GM12878 (cell line): ENCODE results near the gene C4BPB. TPM values are rescaled to one million over a fixed set of nuclear protein-coding genes. Genes with fewer than 3 reads are reported as not detected.
A peak's percentile ranks its signal among the peaks of the same experiment; 100 is the strongest.

Experiments used
- ATF7 ChIP-seq: fragments of 450-650 bp; IDR thresholded peaks from 2 replicates; pipeline ENCODE4 v1.6.1; 2016; ENCODE audit warnings: low read depth, mild to moderate bottlenecking
- CBX3 ChIP-seq: fragments of 200-600 bp; sonication (generic); IDR thresholded peaks from 2 replicates; pipeline ENCODE4 v1.6.1; 2016; ENCODE audit warnings: low read depth, borderline replicate concordance
- CHD1 ChIP-seq: IDR thresholded peaks from 2 replicates; pipeline ENCODE4 v1.6.1; 2012; ENCODE audit warnings: low read depth, low read length, improper control_type of control experiment
- NFIC ChIP-seq: IDR thresholded peaks from 2 replicates; pipeline ENCODE4 v1.6.1; 2012; ENCODE audit warnings: low read depth, mild to moderate bottlenecking, inconsistent platforms, low read length, moderate library complexity
- NKRF ChIP-seq: fragments of 450-650 bp; conservative IDR thresholded peaks from 2 replicates; pipeline ENCODE4 v1.6.1; 2017; ENCODE audit warnings: mild to moderate bottlenecking, moderate library complexity
- NR2C2 ChIP-seq: IDR thresholded peaks from 2 replicates; pipeline ENCODE4 v1.6.1; 2011; ENCODE audit warnings: borderline replicate concordance, low read depth; ENCODE audit not compliant: control insufficient read depth, insufficient read length
- PBX3 ChIP-seq: IDR thresholded peaks from 2 replicates; pipeline ENCODE4 v1.6.1; 2011; ENCODE audit warnings: mild to moderate bottlenecking, low read depth, low read length, moderate library complexity; ENCODE audit not compliant: insufficient replicate concordance
- RAD51 ChIP-seq: fragments of 450-650 bp; IDR thresholded peaks from 2 replicates; pipeline ENCODE4 v1.6.1; 2016; ENCODE audit warnings: moderate library complexity, mild to moderate bottlenecking, inconsistent platforms
- SIN3A ChIP-seq: IDR thresholded peaks from 2 replicates; pipeline ENCODE4 v1.6.1; 2012; ENCODE audit warnings: low read depth, low read length, improper control_type of control experiment
- SMAD5 ChIP-seq: IDR thresholded peaks from 2 replicates; pipeline ENCODE4 v1.6.1; 2016; ENCODE audit warnings: antibody characterized with exemption, low read depth
- STAT3 ChIP-seq: IDR thresholded peaks from 2 replicates; pipeline ENCODE4 v1.6.1; 2011; ENCODE audit warnings: low read depth, low read length, improper control_type of control experiment
- polyA plus RNA-seq, 11 experiments: library from polyadenylated mRNA; depleted of rRNA in 4 of 11; unstranded in 6 of 11; stranded (reverse) in 5 of 11; fragments of >200 nt; fragmentation: Nextera tagmentation in 4 of 11; fragmentation: Illumina TruSeq in 1 of 11; extraction: Ambion mirVana in 4 of 11; extraction: Trizol in 1 of 11; gene quantifications; 1 replicate in 1 of 11; 2 replicates in 10 of 11; pipeline versions ENCODE4 v1.2.1 to v1.2.3, GENCODE V29; 2011 to 2016; ENCODE audit warnings: inconsistent platforms in 2 of 11, missing spikeins in 2 of 11, low read depth in 1 of 11
- total RNA-seq, 4 experiments: library from RNA; depleted of rRNA in 3 of 4; stranded (reverse); fragments of >200 nt in 3 of 4; fragmentation: Illumina TruSeq in 1 of 4; extraction: Trizol in 1 of 4; gene quantifications; 2 replicates each; pipeline versions ENCODE4 v1.2.1 to v1.2.3, GENCODE V29; 2013 to 2021
- TF ChIP-seq, protein P1 (sequence below): fragments of 450-650 bp; IDR thresholded peaks from 2 replicates; pipeline ENCODE4 v1.6.1; 2017; ENCODE audit warnings: antibody characterized with exemption, mild to moderate bottlenecking, moderate library complexity
- TF ChIP-seq, protein P2 (sequence below): IDR thresholded peaks from 2 replicates; pipeline ENCODE4 v1.6.1; 2012; ENCODE audit warnings: low read depth, low read length, improper control_type of control experiment
- TF ChIP-seq, protein P3 (sequence below): IDR thresholded peaks from 2 replicates; pipeline ENCODE4 v1.6.1; 2012; ENCODE audit warnings: low read depth, low read length, improper control_type of control experiment
- TF ChIP-seq, protein P4 (sequence below): fragments of 450-650 bp; IDR thresholded peaks from 2 replicates; pipeline ENCODE4 v1.6.1; 2017; ENCODE audit warnings: mild to moderate bottlenecking, moderate library complexity

The C4BPB gene
- total and polyA plus RNA-seq, 10 of the 15 experiments (the other 5 are each of a cell fraction or from before 2014, with no cell fraction given) = 0.31 to 1.2 (median 0.53) TPM; not detected in 1

DNA sequence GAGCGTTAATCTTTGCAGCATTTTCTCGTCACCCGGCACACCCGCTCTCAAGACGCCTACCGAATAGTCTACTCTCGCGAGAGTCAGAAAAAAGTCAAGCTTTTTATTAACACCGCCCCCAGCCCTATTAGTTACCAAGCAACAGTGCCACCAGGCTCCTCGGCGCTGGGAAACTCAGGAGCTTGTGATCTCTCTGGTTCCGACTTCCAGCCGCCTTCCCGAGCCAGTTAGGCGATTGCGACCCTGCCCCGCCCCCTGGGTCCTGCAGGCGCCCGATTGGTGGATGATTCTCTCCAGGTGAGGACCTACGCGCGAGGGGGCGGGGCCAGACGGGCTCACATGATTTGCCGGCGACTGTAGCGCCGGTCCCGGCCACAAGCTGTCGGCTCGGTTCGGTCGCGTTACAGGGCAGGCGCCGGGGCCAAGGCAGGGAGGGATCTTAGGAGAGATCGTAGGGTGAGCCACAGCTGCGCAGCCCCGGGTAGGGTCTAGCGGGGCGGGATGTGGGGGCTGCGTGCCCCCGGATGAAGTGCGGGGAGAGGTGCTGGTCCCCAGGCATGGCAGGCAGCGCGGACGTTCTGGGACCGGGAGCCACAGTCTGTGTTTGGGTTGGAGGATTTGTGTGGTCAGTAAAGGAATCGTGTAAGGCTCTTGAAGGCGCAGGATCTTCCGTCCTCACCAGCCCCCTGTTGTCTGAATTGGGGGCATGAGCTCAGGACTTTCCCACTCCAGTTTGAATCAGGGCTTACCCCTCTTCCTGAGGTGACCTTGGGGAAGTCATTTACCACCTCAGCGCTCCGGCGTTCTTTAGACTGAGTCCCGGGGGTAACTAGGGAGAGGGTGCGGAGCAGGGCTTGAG is 35.5 kb upstream of the C4BPB start, which contains the start of gene PFKFB2 (continued):
- TF ChIP-seq, protein P1, sequence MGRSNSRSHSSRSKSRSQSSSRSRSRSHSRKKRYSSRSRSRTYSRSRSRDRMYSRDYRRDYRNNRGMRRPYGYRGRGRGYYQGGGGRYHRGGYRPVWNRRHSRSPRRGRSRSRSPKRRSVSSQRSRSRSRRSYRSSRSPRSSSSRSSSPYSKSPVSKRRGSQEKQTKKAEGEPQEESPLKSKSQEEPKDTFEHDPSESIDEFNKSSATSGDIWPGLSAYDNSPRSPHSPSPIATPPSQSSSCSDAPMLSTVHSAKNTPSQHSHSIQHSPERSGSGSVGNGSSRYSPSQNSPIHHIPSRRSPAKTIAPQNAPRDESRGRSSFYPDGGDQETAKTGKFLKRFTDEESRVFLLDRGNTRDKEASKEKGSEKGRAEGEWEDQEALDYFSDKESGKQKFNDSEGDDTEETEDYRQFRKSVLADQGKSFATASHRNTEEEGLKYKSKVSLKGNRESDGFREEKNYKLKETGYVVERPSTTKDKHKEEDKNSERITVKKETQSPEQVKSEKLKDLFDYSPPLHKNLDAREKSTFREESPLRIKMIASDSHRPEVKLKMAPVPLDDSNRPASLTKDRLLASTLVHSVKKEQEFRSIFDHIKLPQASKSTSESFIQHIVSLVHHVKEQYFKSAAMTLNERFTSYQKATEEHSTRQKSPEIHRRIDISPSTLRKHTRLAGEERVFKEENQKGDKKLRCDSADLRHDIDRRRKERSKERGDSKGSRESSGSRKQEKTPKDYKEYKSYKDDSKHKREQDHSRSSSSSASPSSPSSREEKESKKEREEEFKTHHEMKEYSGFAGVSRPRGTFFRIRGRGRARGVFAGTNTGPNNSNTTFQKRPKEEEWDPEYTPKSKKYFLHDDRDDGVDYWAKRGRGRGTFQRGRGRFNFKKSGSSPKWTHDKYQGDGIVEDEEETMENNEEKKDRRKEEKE = no peak
- TF ChIP-seq NKRF (no peak), NR2C2 (no peak), CBX3 (no peak), CHD1 (no peak), ATF7 (no peak), PBX3 (no peak), SMAD5 (no peak), STAT3 (no peak), NFIC (no peak), RAD51 (peak; percentile 60; the same call in 1 of the 2 replicates), SIN3A (peak; percentile 58)
- TF ChIP-seq, protein P2, sequence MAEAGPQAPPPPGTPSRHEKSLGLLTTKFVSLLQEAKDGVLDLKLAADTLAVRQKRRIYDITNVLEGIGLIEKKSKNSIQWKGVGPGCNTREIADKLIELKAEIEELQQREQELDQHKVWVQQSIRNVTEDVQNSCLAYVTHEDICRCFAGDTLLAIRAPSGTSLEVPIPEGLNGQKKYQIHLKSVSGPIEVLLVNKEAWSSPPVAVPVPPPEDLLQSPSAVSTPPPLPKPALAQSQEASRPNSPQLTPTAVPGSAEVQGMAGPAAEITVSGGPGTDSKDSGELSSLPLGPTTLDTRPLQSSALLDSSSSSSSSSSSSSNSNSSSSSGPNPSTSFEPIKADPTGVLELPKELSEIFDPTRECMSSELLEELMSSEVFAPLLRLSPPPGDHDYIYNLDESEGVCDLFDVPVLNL = no peak
- TF ChIP-seq, protein P3, sequence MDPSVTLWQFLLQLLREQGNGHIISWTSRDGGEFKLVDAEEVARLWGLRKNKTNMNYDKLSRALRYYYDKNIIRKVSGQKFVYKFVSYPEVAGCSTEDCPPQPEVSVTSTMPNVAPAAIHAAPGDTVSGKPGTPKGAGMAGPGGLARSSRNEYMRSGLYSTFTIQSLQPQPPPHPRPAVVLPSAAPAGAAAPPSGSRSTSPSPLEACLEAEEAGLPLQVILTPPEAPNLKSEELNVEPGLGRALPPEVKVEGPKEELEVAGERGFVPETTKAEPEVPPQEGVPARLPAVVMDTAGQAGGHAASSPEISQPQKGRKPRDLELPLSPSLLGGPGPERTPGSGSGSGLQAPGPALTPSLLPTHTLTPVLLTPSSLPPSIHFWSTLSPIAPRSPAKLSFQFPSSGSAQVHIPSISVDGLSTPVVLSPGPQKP = no peak
- TF ChIP-seq, protein P4, sequence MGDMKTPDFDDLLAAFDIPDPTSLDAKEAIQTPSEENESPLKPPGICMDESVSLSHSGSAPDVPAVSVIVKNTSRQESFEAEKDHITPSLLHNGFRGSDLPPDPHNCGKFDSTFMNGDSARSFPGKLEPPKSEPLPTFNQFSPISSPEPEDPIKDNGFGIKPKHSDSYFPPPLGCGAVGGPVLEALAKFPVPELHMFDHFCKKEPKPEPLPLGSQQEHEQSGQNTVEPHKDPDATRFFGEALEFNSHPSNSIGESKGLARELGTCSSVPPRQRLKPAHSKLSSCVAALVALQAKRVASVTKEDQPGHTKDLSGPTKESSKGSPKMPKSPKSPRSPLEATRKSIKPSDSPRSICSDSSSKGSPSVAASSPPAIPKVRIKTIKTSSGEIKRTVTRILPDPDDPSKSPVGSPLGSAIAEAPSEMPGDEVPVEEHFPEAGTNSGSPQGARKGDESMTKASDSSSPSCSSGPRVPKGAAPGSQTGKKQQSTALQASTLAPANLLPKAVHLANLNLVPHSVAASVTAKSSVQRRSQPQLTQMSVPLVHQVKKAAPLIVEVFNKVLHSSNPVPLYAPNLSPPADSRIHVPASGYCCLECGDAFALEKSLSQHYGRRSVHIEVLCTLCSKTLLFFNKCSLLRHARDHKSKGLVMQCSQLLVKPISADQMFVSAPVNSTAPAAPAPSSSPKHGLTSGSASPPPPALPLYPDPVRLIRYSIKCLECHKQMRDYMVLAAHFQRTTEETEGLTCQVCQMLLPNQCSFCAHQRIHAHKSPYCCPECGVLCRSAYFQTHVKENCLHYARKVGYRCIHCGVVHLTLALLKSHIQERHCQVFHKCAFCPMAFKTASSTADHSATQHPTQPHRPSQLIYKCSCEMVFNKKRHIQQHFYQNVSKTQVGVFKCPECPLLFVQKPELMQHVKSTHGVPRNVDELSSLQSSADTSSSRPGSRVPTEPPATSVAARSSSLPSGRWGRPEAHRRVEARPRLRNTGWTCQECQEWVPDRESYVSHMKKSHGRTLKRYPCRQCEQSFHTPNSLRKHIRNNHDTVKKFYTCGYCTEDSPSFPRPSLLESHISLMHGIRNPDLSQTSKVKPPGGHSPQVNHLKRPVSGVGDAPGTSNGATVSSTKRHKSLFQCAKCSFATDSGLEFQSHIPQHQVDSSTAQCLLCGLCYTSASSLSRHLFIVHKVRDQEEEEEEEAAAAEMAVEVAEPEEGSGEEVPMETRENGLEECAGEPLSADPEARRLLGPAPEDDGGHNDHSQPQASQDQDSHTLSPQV = no peak
